Measurements from ENCODE around the gene LRRIQ1. TPM values are rescaled to one million over a fixed set of nuclear protein-coding genes. Genes with fewer than 3 reads are reported as not detected.

LRRIQ1 gene
- polyA plus RNA-seq, 1 donor from 2014 or later: 11.8 TPM

DNA sequence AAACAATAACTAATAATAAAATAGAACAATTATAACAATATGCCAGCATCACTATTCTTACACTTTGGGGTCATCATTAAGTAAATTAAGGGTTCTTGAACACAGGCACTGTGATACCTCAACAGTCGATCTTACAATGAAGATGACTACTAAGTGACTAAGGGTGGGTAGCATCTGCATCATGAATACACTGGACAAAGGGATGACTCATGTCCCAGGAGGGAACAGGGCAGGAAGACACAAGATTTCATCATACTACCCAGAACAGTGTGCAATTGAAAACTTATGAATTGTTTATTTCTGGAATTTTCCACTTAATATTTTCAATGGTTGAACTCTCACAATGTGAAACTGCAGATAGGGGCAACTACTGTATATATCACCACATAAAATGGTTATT is 19.7 kb upstream of the LRRIQ1 start:
- H3K27ac ChIP-seq (ENCODE audit: low read length): no peak overlapping the region
- H3K9ac ChIP-seq (ENCODE audit: low read length): no peak overlapping the region
- H2AFZ ChIP-seq (ENCODE audit: low read depth, low read length): no peak overlapping the region
- no peaks in the 10 kb centered on the region for H3K79me2 ChIP-seq (replicated peaks; ENCODE audit: insufficient read depth, low read length)
- TF ChIP-seq RAD21 (conservative IDR thresholded peaks at IDR 0.05) (no peak), POLR2AphosphoS5 (IDR thresholded peaks at IDR 0.05) (no peak), MXI1 (conservative IDR thresholded peaks at IDR 0.05; ENCODE audit: poor library complexity, severe bottlenecking) (no peak), SMC3 (conservative IDR thresholded peaks at IDR 0.05; ENCODE audit: poor library complexity) (no peak), EZH2 (IDR thresholded peaks at IDR 0.05; ENCODE audit: borderline replicate concordance, insufficient read depth, low read length, poor library complexity, severe bottlenecking) (no peak), TAF1 (IDR thresholded peaks at IDR 0.05; ENCODE audit: low read depth) (no peak)
- TF ChIP-seq, protein P1, sequence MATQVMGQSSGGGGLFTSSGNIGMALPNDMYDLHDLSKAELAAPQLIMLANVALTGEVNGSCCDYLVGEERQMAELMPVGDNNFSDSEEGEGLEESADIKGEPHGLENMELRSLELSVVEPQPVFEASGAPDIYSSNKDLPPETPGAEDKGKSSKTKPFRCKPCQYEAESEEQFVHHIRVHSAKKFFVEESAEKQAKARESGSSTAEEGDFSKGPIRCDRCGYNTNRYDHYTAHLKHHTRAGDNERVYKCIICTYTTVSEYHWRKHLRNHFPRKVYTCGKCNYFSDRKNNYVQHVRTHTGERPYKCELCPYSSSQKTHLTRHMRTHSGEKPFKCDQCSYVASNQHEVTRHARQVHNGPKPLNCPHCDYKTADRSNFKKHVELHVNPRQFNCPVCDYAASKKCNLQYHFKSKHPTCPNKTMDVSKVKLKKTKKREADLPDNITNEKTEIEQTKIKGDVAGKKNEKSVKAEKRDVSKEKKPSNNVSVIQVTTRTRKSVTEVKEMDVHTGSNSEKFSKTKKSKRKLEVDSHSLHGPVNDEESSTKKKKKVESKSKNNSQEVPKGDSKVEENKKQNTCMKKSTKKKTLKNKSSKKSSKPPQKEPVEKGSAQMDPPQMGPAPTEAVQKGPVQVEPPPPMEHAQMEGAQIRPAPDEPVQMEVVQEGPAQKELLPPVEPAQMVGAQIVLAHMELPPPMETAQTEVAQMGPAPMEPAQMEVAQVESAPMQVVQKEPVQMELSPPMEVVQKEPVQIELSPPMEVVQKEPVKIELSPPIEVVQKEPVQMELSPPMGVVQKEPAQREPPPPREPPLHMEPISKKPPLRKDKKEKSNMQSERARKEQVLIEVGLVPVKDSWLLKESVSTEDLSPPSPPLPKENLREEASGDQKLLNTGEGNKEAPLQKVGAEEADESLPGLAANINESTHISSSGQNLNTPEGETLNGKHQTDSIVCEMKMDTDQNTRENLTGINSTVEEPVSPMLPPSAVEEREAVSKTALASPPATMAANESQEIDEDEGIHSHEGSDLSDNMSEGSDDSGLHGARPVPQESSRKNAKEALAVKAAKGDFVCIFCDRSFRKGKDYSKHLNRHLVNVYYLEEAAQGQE (IDR thresholded peaks at IDR 0.05; ENCODE audit: borderline replicate concordance): no peak
- TF ChIP-seq, protein P2, sequence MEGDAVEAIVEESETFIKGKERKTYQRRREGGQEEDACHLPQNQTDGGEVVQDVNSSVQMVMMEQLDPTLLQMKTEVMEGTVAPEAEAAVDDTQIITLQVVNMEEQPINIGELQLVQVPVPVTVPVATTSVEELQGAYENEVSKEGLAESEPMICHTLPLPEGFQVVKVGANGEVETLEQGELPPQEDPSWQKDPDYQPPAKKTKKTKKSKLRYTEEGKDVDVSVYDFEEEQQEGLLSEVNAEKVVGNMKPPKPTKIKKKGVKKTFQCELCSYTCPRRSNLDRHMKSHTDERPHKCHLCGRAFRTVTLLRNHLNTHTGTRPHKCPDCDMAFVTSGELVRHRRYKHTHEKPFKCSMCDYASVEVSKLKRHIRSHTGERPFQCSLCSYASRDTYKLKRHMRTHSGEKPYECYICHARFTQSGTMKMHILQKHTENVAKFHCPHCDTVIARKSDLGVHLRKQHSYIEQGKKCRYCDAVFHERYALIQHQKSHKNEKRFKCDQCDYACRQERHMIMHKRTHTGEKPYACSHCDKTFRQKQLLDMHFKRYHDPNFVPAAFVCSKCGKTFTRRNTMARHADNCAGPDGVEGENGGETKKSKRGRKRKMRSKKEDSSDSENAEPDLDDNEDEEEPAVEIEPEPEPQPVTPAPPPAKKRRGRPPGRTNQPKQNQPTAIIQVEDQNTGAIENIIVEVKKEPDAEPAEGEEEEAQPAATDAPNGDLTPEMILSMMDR (IDR thresholded peaks at IDR 0.05; ENCODE audit: poor library complexity, severe bottlenecking): no peak
- no peaks in the 10 kb centered on the region for H3K27me3 ChIP-seq (ENCODE audit: insufficient read depth, low read depth, low read length)
- no peaks in the 10 kb centered on the region for H3F3A ChIP-seq (ENCODE audit: insufficient read depth, low read length, poor library complexity, severe bottlenecking)
- H3K36me3 ChIP-seq (ENCODE audit: insufficient read depth, low read length): no peaks in the 10 kb centered on the region
- H3K4me2 ChIP-seq (ENCODE audit: low read length): no peak overlapping the region
- no peaks in the 10 kb centered on the region for H3K9me3 ChIP-seq (ENCODE audit: low read length)
- no peaks in the 10 kb centered on the region for H3K9me2 ChIP-seq (ENCODE audit: insufficient read depth, low read length)
- H3K4me3 ChIP-seq (ENCODE audit: low read length): no peak overlapping the region
- no peaks in the 10 kb centered on the region for H4K20me1 ChIP-seq (ENCODE audit: insufficient read depth)

DNA sequence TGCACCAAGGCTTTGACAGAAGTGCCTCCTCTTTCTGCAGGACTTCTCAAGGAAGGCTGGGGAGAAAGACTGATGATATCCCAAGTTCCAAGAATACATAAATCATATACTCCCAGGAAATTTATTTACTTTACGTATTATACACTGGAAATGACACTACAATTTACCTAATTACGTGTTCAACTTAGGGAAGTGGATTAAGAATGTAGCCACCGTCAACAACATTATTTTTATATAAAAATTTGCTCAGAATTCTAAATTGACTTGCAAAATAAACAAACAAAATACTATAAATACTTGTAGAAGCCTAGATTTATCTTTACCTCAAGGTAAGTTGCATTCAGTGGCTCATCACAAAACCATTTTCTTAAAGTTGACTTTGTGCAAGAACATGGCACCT is 19.0 kb upstream of the LRRIQ1 start:
- no peak overlapping the region for H3K27ac ChIP-seq (ENCODE audit: low read length)
- no peaks in the 10 kb centered on the region for H3K36me3 ChIP-seq (ENCODE audit: insufficient read depth, low read length)
- TF ChIP-seq MXI1 (conservative IDR thresholded peaks at IDR 0.05; ENCODE audit: poor library complexity, severe bottlenecking): no peak
- no peak for TF ChIP-seq POLR2AphosphoS5 (IDR thresholded peaks at IDR 0.05)
- TF ChIP-seq TAF1 (IDR thresholded peaks at IDR 0.05; ENCODE audit: low read depth): no peak
- TF ChIP-seq, protein P2 (IDR thresholded peaks at IDR 0.05; ENCODE audit: poor library complexity, severe bottlenecking): no peak
- no peak for TF ChIP-seq EZH2 (IDR thresholded peaks at IDR 0.05; ENCODE audit: borderline replicate concordance, insufficient read depth, low read length, poor library complexity, severe bottlenecking)
- TF ChIP-seq RAD21 (conservative IDR thresholded peaks at IDR 0.05): no peak
- no peak for TF ChIP-seq EP300 (conservative IDR thresholded peaks at IDR 0.05; ENCODE audit: poor library complexity, severe bottlenecking)
- TF ChIP-seq, protein P1 (IDR thresholded peaks at IDR 0.05; ENCODE audit: borderline replicate concordance): no peak
- no peak for TF ChIP-seq SMC3 (conservative IDR thresholded peaks at IDR 0.05; ENCODE audit: poor library complexity)
- H3K27me3 ChIP-seq (ENCODE audit: insufficient read depth, low read depth, low read length): no peaks in the 10 kb centered on the region
- H3K4me3 ChIP-seq (ENCODE audit: low read length): no peak overlapping the region
- H4K20me1 ChIP-seq (ENCODE audit: insufficient read depth): no peaks in the 10 kb centered on the region
- H3F3A ChIP-seq (ENCODE audit: insufficient read depth, low read length, poor library complexity, severe bottlenecking): no peaks in the 10 kb centered on the region
- no peaks in the 10 kb centered on the region for H3K79me2 ChIP-seq (replicated peaks; ENCODE audit: insufficient read depth, low read length)
- no peak overlapping the region for H3K9ac ChIP-seq (ENCODE audit: low read length)
- no peaks in the 10 kb centered on the region for H3K9me3 ChIP-seq (ENCODE audit: low read length)
- no peaks in the 10 kb centered on the region for H3K9me2 ChIP-seq (ENCODE audit: insufficient read depth, low read length)
- H2AFZ ChIP-seq (ENCODE audit: low read depth, low read length): no peak overlapping the region
- no peak overlapping the region for H3K4me2 ChIP-seq (ENCODE audit: low read length)
